ENCODE data around the gene SOX11.

Gene SOX11

GRCh38 chr2:5722236-5722635 is 30.1 kb downstream of the SOX11 start:
- H3K9me2 ChIP-seq (replicated peaks; ENCODE audit: low read depth, low read length): no peaks in the 10 kb centered on the region
- H3F3A ChIP-seq (ENCODE audit: low read depth): no peaks in the 10 kb centered on the region
- H2AFZ ChIP-seq (ENCODE audit: low read length): no peak overlapping the region
- H3K9ac ChIP-seq (ENCODE audit: low read depth, low read length, poor library complexity, severe bottlenecking): no peak overlapping the region
- H4K20me1 ChIP-seq (ENCODE audit: insufficient read depth, low read length, poor library complexity, severe bottlenecking): no peaks in the 10 kb centered on the region
- no peaks in the 10 kb centered on the region for H3K4me1 ChIP-seq (ENCODE audit: insufficient read depth, low read length, poor library complexity, severe bottlenecking)
- no peaks in the 10 kb centered on the region for H3K36me3 ChIP-seq (ENCODE audit: insufficient read depth, low read length)
- no peaks in the 10 kb centered on the region for H3K27me3 ChIP-seq (ENCODE audit: insufficient read depth, low read length, poor library complexity, severe bottlenecking)
- TF ChIP-seq EZH2phosphoT487 (IDR thresholded peaks at IDR 0.05; ENCODE audit: borderline replicate concordance): no peak
- no peak for TF ChIP-seq CTCF (conservative IDR thresholded peaks at IDR 0.05; ENCODE audit: low read length)
- no peak overlapping the region for H3K4me3 ChIP-seq (ENCODE audit: low read length, poor library complexity, severe bottlenecking)
- H3K9me3 ChIP-seq (ENCODE audit: insufficient read depth, low read depth, low read length): no peaks in the 10 kb centered on the region; the same call in 1 of the 2 replicates
- H3K79me2 ChIP-seq (ENCODE audit: insufficient read depth, low read length): no peaks in the 10 kb centered on the region
- no peak overlapping the region for H3K4me2 ChIP-seq (ENCODE audit: low read depth, low read length, poor library complexity, severe bottlenecking)

- H3K27me3 ChIP-seq (ENCODE audit: insufficient read depth, low read length, poor library complexity, severe bottlenecking): no peaks in the 10 kb centered on the region
- H3K36me3 ChIP-seq (ENCODE audit: insufficient read depth, low read length): no peaks in the 10 kb centered on the region
- H2AFZ ChIP-seq (ENCODE audit: low read length): no peak overlapping the region
- H3K9me2 ChIP-seq (replicated peaks; ENCODE audit: low read depth, low read length): no peaks in the 10 kb centered on the region
- H3K4me3 ChIP-seq (ENCODE audit: low read length, poor library complexity, severe bottlenecking): no peak overlapping the region
- H3K79me2 ChIP-seq (ENCODE audit: insufficient read depth, low read length): no peaks in the 10 kb centered on the region
- no peaks in the 10 kb centered on the region for H3F3A ChIP-seq (ENCODE audit: low read depth)
- no peak for TF ChIP-seq CTCF (conservative IDR thresholded peaks at IDR 0.05; ENCODE audit: low read length)
- no peak for TF ChIP-seq EZH2phosphoT487 (IDR thresholded peaks at IDR 0.05; ENCODE audit: borderline replicate concordance)
- no peaks in the 10 kb centered on the region for H4K20me1 ChIP-seq (ENCODE audit: insufficient read depth, low read length, poor library complexity, severe bottlenecking)
- no peak overlapping the region for H3K4me2 ChIP-seq (ENCODE audit: low read depth, low read length, poor library complexity, severe bottlenecking)
- no peaks in the 10 kb centered on the region; the same call in 1 of the 2 replicates for H3K9me3 ChIP-seq (ENCODE audit: insufficient read depth, low read depth, low read length)
- H3K4me1 ChIP-seq (ENCODE audit: insufficient read depth, low read length, poor library complexity, severe bottlenecking): no peaks in the 10 kb centered on the region
- H3K9ac ChIP-seq (ENCODE audit: low read depth, low read length, poor library complexity, severe bottlenecking): no peak overlapping the region
Measured at GRCh38 chr2:5723791-5724735, 31.9 kb downstream of the SOX11 start.

GRCh38 chr2:5725072-5725471 is 32.9 kb downstream of the SOX11 start:
- no peaks in the 10 kb centered on the region for H3K27me3 ChIP-seq (ENCODE audit: insufficient read depth, low read length, poor library complexity, severe bottlenecking)
- no peaks in the 10 kb centered on the region for H3K36me3 ChIP-seq (ENCODE audit: insufficient read depth, low read length)
- no peaks in the 10 kb centered on the region for H3K79me2 ChIP-seq (ENCODE audit: insufficient read depth, low read length)
- H3K4me3 ChIP-seq (ENCODE audit: low read length, poor library complexity, severe bottlenecking): no peak overlapping the region
- H3K9me3 ChIP-seq (ENCODE audit: insufficient read depth, low read depth, low read length): no peaks in the 10 kb centered on the region; the same call in 1 of the 2 replicates
- no peaks in the 10 kb centered on the region for H4K20me1 ChIP-seq (ENCODE audit: insufficient read depth, low read length, poor library complexity, severe bottlenecking)
- H3K4me2 ChIP-seq (ENCODE audit: low read depth, low read length, poor library complexity, severe bottlenecking): no peak overlapping the region
- no peaks in the 10 kb centered on the region for H3K9me2 ChIP-seq (replicated peaks; ENCODE audit: low read depth, low read length)
- H2AFZ ChIP-seq (ENCODE audit: low read length): no peak overlapping the region
- H3K9ac ChIP-seq (ENCODE audit: low read depth, low read length, poor library complexity, severe bottlenecking): no peak overlapping the region
- H3K4me1 ChIP-seq (ENCODE audit: insufficient read depth, low read length, poor library complexity, severe bottlenecking): no peaks in the 10 kb centered on the region
- no peak for TF ChIP-seq CTCF (conservative IDR thresholded peaks at IDR 0.05; ENCODE audit: low read length)
- no peak for TF ChIP-seq EZH2phosphoT487 (IDR thresholded peaks at IDR 0.05; ENCODE audit: borderline replicate concordance)
- no peaks in the 10 kb centered on the region for H3F3A ChIP-seq (ENCODE audit: low read depth)
